Umbilical cord (tissue), 2 donors: ENCODE measurements around the gene RBM19. TPM values are rescaled to one million over a fixed set of nuclear protein-coding genes. Genes with fewer than 3 reads are reported as not detected.

Experiments
- DNase-seq: peaks from one replicate; pipeline ENCODE4 v3.0.0-alpha.2; 2015; ENCODE audit warnings: low spot score
- total RNA-seq: library from RNA; depleted of rRNA; stranded (reverse); fragments of >200 nt; gene quantifications from one replicate; pipeline ENCODE4 v1.2.3, GENCODE V29; 2014; ENCODE audit warnings: low replicate concordance; ENCODE audit not compliant: insufficient read depth

The RBM19 gene
- total RNA-seq, 1 donor from 2014 or later = 14.9 TPM

GRCh38 chr12:113955109-113955970 is 10.8 kb downstream of the RBM19 start:
- DNase-seq = no peak

- DNase-seq = no peak
Measured at GRCh38 chr12:113954547-113954946, 11.6 kb downstream of the RBM19 start.

GRCh38 chr12:113950873-113951272 is 15.3 kb downstream of the RBM19 start:
- no peak for DNase-seq

- DNase-seq = no peak
Measured at GRCh38 chr12:113949321-113950305, 16.5 kb downstream of the RBM19 start.

DNA sequence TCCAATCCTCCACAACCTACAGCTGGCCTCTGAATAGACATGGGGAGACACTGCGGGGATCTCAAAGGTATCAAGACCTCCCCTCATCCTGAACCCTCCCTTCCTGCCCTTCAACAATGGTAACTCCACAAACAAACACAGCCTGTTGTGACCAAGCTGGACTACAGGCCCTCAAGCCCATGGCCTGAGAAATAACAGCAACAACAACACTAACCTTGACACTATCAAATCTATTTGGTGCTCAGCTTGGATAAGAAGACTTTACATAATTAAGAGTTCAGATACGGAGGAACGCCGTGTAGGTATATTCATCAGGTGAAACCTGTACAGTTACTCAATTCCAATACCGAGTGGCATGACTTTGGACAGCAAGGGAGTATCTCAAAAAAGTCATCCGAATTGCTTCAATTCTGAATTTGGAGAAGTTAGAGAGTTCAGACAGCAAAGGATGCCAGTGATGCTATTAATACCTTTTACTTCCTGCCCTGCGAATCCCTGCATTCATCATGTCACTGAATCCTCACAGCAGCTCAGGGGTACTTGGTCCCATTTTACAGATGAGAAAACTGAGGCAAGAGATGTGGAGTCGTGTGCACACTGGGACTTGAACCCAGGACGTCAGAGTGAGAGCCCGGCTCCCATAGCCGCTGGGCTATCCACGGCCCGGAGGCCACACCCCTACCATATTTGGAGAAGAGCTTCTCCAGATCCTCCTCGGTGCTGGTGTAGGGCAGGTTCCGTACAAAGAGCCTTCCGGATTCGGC is 17.8 kb downstream of the RBM19 start:
- DNase-seq = no peak

DNA sequence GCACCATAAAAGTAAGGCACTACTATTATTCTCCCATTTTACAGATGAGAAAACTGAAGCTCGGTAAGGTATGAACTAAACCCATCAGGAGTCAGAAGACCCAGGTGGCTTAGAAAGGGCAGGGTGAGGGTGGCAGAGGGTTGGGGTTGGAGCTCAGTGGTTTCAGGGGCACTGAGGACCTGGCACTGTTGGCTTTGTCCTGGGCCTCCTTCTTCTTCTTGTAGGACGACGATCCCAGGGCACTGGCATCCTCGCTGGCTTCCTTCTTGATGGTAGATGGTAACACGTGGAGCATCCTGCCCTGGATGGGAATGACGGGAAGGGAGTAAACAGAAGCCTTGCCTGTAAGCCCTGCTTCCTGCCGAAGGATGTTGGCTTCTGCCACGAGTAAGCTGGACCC is 19.9 kb downstream of the RBM19 start:
- no peak for DNase-seq

GRCh38 chr12:113945174-113946173 is 20.7 kb downstream of the RBM19 start:
- no peak for DNase-seq

- DNase-seq = no peak
Measured at GRCh38 chr12:113942209-113942608, 23.9 kb downstream of the RBM19 start.

DNA sequence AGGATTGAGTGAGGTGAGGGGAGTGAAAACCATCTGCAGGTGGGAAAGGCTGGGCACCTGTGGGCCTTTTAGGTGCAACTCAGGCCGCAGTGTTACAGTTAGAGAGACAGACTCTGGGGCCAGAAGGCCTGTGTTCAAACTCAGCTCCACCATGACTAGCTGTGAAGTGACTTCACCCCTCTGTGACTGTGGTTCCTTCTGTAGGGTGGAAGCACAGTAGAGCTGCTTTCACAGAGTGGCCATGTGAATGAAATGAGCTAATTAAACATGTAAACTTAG is 25.0 kb downstream of the RBM19 start:
- no peak for DNase-seq

GRCh38 chr12:113940357-113941207 is 25.5 kb downstream of the RBM19 start:
- DNase-seq = no peak

DNA sequence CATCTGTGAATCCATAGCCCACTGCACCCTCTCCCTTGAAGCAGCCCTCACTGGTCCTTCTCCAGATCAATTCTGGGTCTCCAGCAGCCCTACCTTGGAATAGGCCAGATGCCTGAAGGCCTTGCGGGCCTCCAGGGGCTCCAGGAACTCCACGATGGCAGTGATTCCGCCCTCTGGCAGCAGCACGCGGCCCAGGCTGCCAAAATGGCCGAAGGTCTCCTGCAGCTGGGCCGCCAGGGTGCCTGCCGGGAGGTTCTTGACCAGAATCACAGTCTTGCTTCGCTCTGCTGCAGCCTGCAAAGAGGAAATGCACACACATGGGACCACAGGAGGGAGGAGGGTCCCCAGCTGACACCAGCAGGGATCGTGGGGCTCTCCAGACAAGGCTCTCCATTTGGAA is 26.3 kb downstream of the RBM19 start:
- no peak for DNase-seq

DNA sequence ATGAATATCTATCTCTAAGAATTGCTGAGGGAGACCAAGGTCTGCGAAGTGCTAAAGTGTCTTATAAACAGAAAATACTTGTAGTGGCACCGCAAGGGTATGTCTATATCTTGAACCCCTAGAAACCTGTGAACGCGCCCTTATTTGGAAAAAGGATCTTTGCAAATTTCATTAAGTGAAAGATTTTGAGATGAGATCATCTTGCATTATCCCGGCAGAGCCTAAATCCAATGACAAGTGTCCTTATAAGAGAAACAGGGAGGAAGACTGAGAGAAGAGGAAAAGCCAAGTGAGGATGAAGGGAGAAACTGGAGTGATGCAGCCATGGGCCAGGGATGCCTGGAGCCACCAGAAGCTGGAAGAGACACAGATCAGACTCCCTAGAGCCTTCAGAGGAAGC is 27.7 kb downstream of the RBM19 start:
- DNase-seq = no peak

GRCh38 chr12:113936460-113936859 is 29.7 kb downstream of the RBM19 start:
- no peak for DNase-seq

DNA sequence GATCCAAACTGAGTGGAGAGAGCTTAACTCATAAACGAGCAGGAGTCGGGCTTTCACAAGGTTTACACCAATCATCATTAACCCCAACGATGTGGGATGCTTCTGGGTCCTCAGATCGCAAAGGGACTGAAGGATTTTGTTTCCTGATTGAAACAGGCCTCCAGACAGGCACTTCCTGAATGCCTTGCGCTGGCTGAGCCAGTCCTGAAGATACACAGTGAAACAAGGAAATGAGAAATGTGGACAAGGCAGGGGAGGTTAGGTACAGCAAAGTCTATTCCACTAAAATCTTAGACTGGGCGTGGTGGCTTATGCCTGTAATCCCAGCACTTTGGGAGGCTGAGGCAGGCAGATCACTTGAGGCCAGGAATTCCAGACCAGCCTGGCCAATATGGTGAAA is 30.7 kb downstream of the RBM19 start:
- DNase-seq = peak; percentile 25

GRCh38 chr12:113934946-113935345 is 31.2 kb downstream of the RBM19 start:
- DNase-seq = no peak

GRCh38 chr12:113934060-113934814 is 31.9 kb downstream of the RBM19 start:
- no peak for DNase-seq

GRCh38 chr12:113933201-113933786 is 32.8 kb downstream of the RBM19 start:
- peak; percentile 87 for DNase-seq

DNA sequence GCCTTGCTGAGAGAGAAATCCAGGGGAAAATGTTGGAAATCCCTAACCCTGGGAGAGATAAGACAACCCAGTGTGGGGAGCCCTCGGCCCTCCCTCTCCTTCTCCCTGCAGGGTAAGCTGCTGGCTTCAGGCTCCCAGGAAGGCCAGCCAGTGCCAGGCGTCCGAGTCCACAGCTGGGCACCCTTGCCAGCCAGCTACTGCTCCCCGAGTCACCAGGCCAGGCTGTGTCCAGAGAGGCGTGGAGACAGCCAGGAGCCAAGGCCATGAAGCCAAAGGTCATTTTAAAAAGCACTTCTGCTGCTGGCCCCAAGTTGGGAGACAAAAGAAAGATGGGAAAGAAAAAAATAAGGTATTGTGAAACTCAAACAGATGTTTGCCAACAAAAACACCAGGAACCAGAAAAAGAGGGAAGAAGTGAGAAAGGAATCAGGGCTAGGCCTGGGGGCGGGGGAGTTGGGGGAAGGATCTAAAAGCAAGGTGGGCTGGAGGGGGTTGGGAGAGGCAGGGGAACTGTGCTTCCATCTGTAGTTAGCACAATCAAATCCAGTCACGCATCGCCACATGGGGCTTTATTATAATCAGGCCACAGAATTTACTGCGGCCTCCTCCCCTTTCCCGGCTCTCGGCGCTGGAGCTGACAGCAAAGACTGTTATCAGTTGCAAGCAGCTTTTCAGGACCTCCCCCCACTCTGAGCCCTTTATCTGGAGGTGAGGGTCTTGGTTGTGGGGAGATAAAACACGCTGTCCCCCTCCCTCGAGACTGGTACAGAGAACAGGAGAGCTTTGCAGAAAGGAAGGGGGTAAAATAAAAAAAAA is 33.5 kb downstream of the RBM19 start:
- DNase-seq = peak; percentile 79
